ENCODE results near the gene FAM111A.
A peak's percentile ranks its signal among the peaks of the same experiment; 100 is the strongest.
"Not testable (repeated sequence)": the region's sequence is repeated elsewhere in the genome, so short reads cannot be mapped to it uniquely, and the experiment has no call there.

FAM111A gene, protein sequence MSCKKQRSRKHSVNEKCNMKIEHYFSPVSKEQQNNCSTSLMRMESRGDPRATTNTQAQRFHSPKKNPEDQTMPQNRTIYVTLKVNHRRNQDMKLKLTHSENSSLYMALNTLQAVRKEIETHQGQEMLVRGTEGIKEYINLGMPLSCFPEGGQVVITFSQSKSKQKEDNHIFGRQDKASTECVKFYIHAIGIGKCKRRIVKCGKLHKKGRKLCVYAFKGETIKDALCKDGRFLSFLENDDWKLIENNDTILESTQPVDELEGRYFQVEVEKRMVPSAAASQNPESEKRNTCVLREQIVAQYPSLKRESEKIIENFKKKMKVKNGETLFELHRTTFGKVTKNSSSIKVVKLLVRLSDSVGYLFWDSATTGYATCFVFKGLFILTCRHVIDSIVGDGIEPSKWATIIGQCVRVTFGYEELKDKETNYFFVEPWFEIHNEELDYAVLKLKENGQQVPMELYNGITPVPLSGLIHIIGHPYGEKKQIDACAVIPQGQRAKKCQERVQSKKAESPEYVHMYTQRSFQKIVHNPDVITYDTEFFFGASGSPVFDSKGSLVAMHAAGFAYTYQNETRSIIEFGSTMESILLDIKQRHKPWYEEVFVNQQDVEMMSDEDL

GRCh38 chr11:59142530-59143507, at the start of gene FAM111A:
Gene FAM111A, plus strand, starts transcription at chr11:59142856. Its CDS starts 6,017 bp downstream, at chr11:59148873.
- DNase-seq = peak; percentile 70

- not testable (repeated sequence) for DNase-seq
These were observed 49.1 kb upstream of the FAM111A start for GRCh38 chr11:59093576-59093975.

DNA sequence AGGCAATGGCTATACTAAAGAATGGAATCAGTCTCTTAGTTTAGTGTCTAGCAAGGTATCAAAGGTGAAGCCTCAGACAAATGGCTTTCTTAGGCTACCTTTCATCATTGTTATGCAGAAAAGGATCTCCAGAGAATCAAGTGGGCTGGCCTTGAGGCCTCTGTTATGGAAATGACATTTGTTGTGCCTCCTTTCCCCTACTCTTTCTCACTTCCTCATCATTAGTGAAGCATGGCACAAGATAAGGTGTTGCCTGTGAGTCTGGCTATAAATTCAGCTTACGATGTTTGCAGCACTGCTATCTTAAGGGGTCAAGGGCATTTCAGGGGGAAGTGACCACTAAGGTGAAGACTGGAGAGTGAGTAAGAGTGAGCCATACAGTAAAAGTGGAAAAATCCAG, 47.4 kb upstream of the FAM111A start:
- DNase-seq = not testable (repeated sequence)

DNA sequence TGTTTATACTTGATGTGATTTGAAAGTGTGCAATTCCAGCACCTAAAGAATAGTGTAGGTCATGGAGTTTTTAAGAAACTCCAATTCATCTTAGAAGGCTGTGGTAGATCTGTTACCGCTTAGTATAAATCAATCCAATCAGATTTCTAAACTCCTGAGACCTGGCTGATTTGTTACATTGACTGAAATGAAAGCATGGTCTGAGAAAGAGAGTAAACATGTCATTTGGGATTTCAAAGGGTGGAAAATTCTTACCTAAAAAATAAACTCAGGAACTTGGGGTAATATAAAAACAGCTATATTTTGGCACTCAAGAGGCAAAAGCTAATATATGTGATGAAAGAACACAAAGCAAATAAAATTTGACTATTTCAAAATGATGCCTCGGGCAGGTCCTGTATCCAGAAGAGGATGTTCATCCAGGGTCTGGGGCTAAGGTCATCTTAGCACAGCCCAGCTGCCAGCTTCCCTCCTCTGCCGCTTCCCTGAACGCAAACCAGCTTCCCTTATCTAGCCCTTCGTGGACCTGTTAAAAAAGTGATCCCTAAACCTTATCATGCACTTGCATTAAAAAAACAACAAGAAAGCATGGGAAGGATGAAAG, 46.6 kb upstream of the FAM111A start:
- not testable (repeated sequence) for DNase-seq

GRCh38 chr11:59097113-59097708, 45.4 kb upstream of the FAM111A start:
- no peak for DNase-seq

- not testable (repeated sequence) for DNase-seq
These were observed 44.7 kb upstream of the FAM111A start for GRCh38 chr11:59097938-59098337.

- DNase-seq = no peak
These were observed 40.3 kb upstream of the FAM111A start for GRCh38 chr11:59102259-59102765.

DNA sequence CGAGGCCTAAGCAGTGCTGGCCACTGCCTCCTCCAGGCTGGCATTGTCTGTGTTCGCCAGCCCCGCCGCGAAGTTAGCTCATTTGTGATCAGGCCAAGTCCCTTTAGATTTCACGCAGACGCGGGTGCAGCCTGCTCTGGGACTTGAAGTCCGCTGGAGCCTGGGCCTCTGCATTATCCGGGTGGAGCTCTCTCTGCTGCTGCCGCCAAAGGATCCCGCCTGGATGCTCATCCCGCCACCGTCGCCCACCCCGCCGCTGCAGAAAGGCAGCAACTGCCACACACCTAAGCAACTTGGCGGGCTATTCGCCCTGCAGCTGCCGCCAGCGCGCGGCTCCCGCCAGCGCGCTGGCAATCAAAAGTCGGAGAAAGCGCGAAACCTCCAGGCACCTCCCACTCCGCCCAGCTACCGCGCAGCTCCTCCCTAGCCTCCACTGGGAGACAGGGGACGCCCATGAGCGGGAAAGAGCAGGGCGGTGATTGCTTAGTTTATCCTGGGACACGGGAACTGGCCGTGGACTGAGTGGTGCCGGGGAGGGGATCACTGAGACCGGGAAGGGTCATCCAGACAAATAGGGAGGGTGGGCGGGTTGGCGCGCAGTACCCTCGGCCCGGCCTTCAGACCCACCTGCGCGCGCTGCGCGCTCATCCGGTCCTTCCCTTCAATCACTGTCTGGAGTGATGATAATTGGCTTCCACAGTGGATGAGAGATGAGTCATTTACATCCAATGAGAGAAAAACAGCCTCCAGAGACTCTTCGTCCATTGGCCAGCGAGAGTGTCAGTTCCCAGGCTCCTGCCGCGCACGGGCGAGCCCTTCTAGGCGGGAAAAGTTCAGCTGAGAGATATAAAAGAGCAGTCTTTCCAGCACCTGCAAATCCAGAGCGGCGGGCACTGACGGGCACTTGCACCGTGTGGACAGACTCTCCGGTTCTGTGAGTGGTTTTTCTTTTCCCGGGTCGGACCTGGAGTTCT, 36.0 kb upstream of the FAM111A start, which contains the start of gene FAM111B:
FAM111B (plus strand) TSS at position 875 of the 974 bp plus-strand sequence. CDS start 2,389 bp downstream, outside the sequence.
- peak; percentile 78 for DNase-seq

DNA sequence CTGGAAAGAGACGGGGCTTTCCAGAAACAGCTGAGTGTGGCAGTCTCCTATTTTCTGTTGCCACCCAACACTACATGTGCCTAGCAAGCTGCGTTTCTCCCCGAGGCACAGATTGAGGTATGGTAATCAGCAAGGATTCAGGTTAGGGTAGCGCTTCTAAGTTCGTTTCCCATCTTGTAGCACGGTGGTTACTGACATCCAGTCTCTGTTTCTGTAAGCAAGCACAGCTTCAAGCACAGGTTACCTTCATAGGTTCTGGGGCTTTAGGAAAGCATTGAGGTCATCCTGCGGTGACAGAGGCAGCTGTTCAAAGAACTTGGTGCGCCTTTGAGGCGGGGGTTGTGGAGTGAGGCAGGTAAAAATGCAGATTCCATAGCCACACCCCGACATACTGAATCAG, 34.9 kb upstream of the FAM111A start:
- not testable (repeated sequence) for DNase-seq

- DNase-seq = no peak
These were observed 30.2 kb upstream of the FAM111A start for GRCh38 chr11:59112494-59112893.

GRCh38 chr11:59114344-59114743, 28.3 kb upstream of the FAM111A start:
- no peak for DNase-seq

DNA sequence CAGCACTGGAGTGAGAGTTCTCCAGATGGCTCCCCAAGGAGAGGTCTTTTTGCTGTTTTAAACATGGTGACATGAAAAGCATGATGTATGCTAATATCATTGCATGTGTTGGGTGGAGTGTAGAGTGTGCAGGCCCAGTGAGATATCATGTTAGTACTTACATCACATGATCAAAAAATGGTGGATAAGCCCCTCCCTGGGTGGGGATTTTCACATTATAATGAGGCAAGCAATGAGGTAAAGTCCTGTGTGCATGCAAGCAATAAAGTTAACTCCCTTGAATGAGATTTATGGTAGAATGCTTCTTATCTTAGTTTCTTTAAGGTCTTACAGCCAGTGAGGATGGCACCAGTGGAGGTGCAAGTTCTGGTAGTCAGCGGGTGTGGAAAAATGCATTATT, 27.1 kb upstream of the FAM111A start:
- no peak for DNase-seq

DNA sequence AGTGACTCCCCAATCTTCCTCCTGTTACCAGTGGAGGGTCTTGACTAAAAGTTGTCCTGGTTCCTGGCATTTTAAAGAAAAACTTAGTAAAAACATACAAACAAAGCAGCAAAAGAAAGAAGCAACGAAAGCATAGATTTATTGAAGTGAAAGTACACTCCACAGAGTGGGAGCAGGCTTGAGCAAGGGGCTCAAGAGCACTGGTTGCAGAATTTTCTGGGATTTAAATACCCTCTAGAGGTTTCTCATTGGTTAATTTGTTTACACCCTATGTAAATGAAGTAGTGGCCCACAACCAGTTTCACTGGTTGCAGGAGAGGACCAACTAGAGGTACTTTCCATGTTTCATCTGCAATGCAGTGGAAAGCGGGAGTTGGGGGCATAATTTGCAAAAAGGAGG, 24.9 kb upstream of the FAM111A start:
- DNase-seq = no peak

DNA sequence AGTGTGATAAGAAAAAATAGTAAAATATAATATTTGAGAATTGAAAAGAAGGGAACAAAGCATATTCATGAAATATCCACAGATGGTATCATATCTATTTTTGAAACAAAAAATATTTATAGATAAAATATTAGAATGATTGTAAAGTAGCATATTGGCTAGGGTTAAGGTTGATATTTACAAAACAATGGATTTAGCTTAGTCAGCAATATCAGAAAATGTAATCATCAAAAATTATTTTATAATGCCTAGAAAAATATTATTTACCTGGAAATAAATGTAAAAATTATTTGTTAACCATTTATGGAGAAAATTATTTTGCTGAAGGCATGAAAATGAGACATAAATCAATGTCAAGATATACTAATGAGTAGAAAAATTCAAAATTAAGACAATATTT, 22.8 kb upstream of the FAM111A start:
- DNase-seq = no peak

DNA sequence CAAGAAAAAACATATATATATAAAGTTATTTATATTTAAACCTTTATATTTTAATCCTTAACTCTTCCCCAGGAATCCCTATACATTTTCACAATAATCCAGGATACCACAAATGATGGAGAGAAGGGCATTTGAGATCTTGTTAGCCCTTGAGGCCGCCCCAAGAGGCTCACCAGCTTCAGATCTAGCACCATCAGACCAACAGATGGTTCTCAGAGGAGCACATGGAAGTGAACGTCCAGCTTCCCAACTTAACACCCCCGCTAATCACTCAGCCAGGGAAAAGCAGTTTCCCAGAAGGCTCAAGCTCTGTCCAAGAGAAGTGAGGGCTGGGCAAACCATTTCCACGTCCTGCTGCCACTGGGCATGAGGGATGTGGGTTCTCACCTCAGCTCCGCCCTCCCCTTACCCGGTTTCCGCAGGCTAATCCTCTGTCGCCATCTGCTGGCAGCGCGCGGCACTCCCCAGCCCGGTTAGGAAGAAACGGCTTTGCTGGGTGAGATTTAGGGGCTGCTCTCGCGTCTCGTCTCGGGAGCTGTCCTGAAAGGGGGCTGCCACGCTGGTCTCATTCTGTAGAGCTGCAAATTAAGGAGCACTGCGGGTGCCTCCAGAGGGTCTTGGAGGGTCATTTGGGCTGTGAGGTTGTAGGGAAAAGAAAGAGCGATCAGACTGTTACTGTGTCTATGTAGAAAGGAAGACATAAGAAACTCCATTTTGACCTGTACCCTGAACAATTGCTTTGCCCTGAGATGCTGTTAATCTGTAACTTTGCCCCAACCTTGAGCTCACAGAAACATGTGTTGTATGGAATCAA, 6.8 kb upstream of the FAM111A start:
- peak; percentile 70 for DNase-seq

DNA sequence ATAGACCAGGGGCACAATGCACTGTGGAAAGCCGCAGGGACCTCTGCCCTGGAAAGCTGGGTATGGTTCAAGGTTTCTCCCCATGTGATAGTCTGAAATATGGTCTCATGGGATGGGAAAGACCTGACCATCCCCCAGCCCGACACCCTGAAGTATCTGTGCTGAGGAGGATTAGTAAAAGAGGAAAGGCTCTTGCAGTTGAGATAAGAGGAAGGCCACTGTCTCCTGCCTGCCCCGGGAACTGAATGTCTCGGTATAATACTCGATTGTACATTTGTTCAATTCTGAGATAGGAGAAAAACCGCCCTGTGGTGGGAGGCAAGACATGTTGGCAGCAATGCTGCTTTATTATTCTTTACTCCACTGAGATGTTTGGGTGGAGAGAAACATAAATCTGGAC, 6.1 kb upstream of the FAM111A start:
- DNase-seq = not testable (repeated sequence)

DNA sequence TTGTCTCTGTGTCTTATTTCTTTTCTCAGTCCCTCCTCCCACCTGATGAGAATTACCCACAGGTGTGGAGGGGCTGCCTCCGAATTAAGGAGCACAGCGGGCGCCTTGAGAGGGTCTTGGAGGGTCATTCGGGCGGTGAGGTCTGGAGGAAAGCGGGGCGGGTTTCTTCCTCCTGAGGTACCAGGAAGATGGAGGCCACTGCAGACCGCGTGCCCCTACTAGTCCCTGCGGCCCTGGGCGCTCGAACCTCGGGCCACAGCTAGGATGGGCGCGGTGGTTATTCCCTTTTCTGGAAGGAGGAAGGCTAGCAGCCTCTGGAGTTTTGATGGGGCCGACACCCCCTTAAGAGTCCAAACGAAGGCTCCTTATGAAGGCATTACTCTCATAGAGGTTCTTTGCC, 5.5 kb upstream of the FAM111A start:
- no peak for DNase-seq

DNA sequence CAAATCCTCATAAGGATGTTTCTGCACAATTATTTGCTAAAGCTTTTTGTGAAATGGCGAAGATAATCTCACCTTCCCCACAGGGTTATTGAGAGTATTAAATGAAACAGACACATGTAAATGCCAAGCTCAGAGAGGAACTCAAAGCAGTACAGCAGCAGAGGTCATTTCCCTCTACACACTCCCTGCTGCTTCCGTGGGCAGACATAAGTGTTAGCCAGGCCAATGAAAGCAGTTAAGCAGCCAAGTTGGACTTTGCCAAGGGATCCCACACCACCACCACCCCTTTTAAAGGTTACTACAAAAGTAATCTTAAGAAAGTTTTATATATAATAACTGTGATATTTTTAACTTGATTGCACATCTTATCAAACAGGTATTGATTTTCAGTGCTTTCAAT, 4.0 kb upstream of the FAM111A start:
- DNase-seq = no peak

GRCh38 chr11:59141191-59141590, 1.5 kb upstream of the FAM111A start:
- no peak for DNase-seq
